Adipose tissue (tissue), 3 donors: Measurements from ENCODE around the gene CCSER1. TPM values are rescaled to one million over a fixed set of nuclear protein-coding genes. Genes with fewer than 3 reads are reported as not detected.
"Not testable (repeated sequence)": the region's sequence is repeated elsewhere in the genome, so short reads cannot be mapped to it uniquely, and the experiment has no call there.

Experiments
- H3K27ac ChIP-seq: one replicate; pipeline ENCODE4 v1.5.1; 2013; ENCODE audit warnings: low read depth, low read length
- WGBS, 3 donors: extraction: QIAGEN DNeasy Blood & Tissue Kit; methylation state at CpG; one replicate each; pipeline ENCODE4 v1.1.7; 2013; 5-methylcytosine and 5-hydroxymethylcytosine counted together
- polyA plus RNA-seq, 3 donors: library from polyadenylated mRNA; stranded (reverse); fragments of 200-250 nt; gene quantifications; one replicate each; pipeline ENCODE4 v1.2.3, GENCODE V29; 2013
- donor health status: healthy with polysubstance abuse.
- donor health status: Bipolar disorder and iron deficiency.
- donor health status: healthy.

The CCSER1 gene
- polyA plus RNA-seq, 3 donors: 0.87 to 1.2 TPM; not detected in 1

GRCh38 chr4:91525621-91526020 lies 1398.4 kb downstream of the CCSER1 start:
- WGBS, 3 donors: 49 to 84% (median 70%) methylated on average over 1 of the region's 1 CpG
- no peak overlapping the region for H3K27ac ChIP-seq

GRCh38 chr4:91527056-91527455 lies 1399.9 kb downstream of the CCSER1 start:
- H3K27ac ChIP-seq: no peak overlapping the region

GRCh38 chr4:91567594-91567993 lies 1440.4 kb downstream of the CCSER1 start:
- 35 to 49% (median 37%) methylated on average over 1 of the region's 1 CpG for WGBS, 3 donors
- no peak overlapping the region for H3K27ac ChIP-seq

GRCh38 chr4:91577864-91578263 lies 1450.7 kb downstream of the CCSER1 start:
- H3K27ac ChIP-seq: no peak overlapping the region

GRCh38 chr4:91590260-91590659 lies 1463.1 kb downstream of the CCSER1 start:
- 43 to 60% (median 53%) methylated on average over 3 of the region's 3 CpGs for WGBS, 3 donors
- H3K27ac ChIP-seq: no peak overlapping the region

DNA sequence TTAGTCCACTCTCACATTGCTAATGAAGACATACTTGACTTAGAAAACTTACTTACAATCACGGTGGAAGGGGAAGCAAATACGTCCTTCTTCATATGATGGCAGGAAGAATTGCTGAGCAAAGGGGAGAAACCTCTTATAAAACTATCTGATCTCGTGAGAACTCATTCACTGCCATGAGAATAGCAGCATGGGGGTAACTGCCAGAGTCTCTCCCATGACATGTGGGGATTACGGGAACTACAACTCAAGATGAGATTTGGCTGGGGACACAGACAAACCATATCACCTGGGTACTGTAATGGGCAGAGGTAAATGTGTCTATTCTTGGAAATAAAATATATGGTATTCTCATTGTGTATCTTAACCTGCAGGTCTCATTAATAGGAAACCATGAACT lies 1464.9 kb downstream of the CCSER1 start:
- WGBS, 3 donors: 64 to 88% (median 82%) methylated on average over 4 of the region's 4 CpGs
- no peak overlapping the region for H3K27ac ChIP-seq

DNA sequence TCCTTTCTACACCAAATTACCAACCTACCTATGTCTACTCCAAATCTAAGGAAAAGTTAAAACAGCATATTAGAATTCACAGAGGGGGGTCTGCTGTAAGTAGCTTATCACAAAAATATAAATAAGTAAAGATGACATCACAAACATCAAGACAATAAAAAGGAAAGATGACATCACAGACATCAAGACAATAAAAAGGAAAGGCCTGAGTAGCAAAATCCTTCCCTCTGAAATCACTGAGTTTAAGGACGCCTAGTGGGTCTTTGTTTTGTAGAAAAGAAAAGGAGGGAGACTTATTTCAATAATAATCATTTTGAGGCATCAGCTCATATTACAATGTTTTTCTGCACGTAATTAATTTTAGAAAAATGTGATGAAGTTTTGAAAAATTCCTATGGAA lies 1469.5 kb downstream of the CCSER1 start:
- WGBS, 3 donors: 41 to 66% (median 60%) methylated on average over 2 of the region's 2 CpGs
- H3K27ac ChIP-seq: no peak overlapping the region

- H3K27ac ChIP-seq: no peak overlapping the region
- 76 to 83% (median 81%) methylated on average over 8 of the region's 8 CpGs for WGBS, 3 donors
Observed at GRCh38 chr4:91598696-91599095, 1471.5 kb downstream of the CCSER1 start.

DNA sequence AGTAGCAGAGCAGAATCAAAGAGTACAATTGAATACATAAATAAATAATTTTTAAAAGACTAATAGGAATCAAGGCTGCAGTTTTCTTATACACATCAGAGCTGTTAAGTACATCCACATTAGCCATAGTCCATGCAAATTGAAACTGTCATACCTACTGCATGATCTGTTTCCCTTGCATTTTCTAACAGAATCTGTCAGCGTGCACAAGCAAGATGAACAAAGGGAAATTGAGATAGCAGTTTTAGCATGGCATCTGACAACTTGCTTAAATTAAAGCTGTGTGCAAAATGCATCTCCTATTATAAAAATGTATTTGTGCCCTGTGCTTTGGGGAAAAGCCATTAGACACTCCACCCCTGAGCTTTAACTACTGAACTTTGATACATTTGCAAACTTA lies 1473.1 kb downstream of the CCSER1 start:
- WGBS, 3 donors: 77 to 94% (median 86%) methylated on average over 1 of the region's 1 CpG
- no peak overlapping the region for H3K27ac ChIP-seq

DNA sequence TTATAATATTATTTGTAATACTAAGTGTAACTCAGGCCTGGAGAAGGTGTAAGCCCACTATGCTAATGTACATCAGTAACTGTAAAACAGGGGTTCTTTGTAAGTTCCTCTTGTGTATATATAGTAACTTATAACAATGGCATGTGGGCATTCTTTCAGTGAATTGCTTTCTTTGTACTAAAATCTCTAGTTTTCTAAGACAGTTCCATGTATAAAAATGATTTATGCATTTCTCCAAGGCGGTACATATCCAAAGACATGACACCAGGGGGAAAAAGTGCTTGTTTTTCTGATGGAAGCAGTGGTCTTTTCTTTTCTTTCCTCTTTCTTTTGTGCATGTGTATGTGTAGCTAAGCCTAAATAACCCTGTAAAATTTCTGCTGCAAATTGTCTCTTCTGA lies 1474.2 kb downstream of the CCSER1 start:
- whole genome bisulfite sequencing, 3 donors: 65 to 71% (median 66%) methylated on average over 1 of the region's 1 CpG

GRCh38 chr4:91611782-91612181 lies 1484.6 kb downstream of the CCSER1 start:
- H3K27ac ChIP-seq: no peak overlapping the region
- WGBS, 3 donors: 73 to 82% (median 76%) methylated on average over 5 of the region's 5 CpGs

More for the DNA sequence above, 1474.2 kb downstream of the CCSER1 start:
- no peak overlapping the region for H3K27ac ChIP-seq

- WGBS, 3 donors: 72 to 89% (median 86%) methylated on average over 1 of the region's 1 CpG
- H3K27ac ChIP-seq: no peak overlapping the region
Observed at GRCh38 chr4:91620952-91621351, 1493.8 kb downstream of the CCSER1 start.

DNA sequence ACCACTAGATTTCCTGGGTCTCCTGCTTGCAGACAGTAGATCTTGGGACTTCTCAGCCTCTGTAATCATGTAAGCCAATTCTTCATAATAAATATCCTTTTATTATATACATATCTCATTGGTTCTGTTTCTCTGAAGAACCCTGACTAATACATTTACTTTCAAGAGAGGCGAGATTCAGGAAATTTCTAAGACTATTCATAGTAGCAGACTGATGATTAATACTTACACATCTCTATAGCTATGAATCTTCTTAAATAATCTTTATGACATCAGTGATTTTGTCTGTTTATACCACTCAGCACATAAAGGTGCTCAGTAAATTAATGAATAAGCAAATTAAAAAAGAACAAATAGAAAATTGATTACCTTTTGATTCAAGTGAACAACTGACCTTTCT lies 1494.3 kb downstream of the CCSER1 start:
- 73 to 81% (median 79%) methylated on average over 1 of the region's 1 CpG for WGBS, 3 donors
- H3K27ac ChIP-seq: no peak overlapping the region

- H3K27ac ChIP-seq: no peak overlapping the region
- 65 to 68% (median 67%) methylated on average over 3 of the region's 3 CpGs for WGBS, 3 donors
Observed at GRCh38 chr4:91622925-91623602, 1495.9 kb downstream of the CCSER1 start.

- 77 to 93% (median 88%) methylated on average over 4 of the region's 4 CpGs for WGBS, 3 donors
- not testable (repeated sequence) for H3K27ac ChIP-seq
Observed at GRCh38 chr4:91623603-91623967, 1496.4 kb downstream of the CCSER1 start.

- WGBS, 3 donors: 43 to 89% (median 79%) methylated on average over 1 of the region's 1 CpG
- H3K27ac ChIP-seq: no peak overlapping the region
Observed at GRCh38 chr4:91630054-91630453, 1502.9 kb downstream of the CCSER1 start.

DNA sequence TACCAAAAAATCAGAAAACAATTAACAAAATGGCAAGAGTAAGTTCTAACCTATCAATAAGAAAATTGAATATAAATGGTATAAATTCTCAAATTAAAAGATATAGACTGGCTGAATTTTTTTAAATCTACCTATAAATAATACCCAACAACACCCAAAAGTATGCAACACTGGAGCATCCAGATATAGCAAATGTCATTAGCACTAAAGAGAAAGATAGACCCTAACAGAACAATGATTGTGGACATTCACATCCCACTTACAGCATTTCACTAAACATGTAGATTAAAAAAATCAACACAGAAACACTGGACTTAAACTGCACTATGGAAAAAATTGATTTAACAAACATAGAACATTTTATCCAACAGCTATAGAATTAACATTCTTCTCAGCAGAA lies 1503.6 kb downstream of the CCSER1 start:
- H3K27ac ChIP-seq: no peak overlapping the region

- 82 to 87% (median 82%) methylated on average over 3 of the region's 3 CpGs for WGBS, 3 donors
- no peak overlapping the region for H3K27ac ChIP-seq
Observed at GRCh38 chr4:91631335-91631734, 1504.1 kb downstream of the CCSER1 start.

DNA sequence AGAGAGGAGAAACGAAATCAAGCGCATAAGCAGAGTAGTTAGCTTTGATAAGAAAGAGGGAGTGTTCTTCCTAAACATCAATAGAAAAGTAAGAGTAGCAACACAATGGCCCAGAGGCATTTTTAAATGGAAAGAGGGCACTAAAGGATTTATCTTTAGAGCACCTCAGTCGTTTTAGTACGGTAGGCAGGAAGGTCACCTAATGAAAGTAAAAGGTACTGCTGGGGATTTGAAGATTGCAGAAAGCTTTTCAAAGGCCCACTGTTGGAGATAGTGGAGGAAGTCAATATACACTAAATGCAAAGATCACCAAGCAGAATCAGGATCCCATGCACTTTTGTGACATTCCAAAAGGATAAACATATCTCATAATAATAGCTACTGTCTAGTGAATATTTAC lies 1508.9 kb downstream of the CCSER1 start:
- WGBS, 3 donors: 62 to 67% (median 64%) methylated on average over 4 of the region's 4 CpGs

More for the DNA sequence above, 1508.9 kb downstream of the CCSER1 start:
- H3K27ac ChIP-seq: no peak overlapping the region
